Epidermal melanocyte (primary cell): ENCODE measurements around the gene PDSS2.
"Not testable (repeated sequence)": the region's sequence is repeated elsewhere in the genome, so short reads cannot be mapped to it uniquely, and the experiment has no call there.

Source experiments
- DNase-seq: peaks from one replicate; pipeline ENCODE4 v3.0.0; 2011; ENCODE audit warnings: low spot score; ENCODE audit not compliant: insufficient read length

The PDSS2 gene

DNA sequence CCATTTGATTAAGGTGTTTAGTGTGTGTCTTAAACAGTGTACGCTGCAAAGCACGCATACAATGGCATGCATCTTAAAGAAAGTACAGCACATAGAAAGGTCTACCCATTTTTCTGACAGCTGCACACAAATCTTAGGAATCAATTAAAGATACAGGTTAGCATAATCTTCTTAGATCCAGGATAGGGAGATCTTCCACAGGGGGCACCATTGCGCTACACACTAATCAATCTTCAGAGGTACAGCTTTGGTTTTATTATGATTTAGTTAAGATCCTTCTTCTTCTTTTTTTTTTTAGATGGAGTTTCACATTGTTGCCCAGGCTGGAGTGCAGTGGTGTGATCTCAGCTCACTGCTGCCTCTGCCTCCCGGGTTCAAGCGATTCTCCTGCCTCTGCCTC, 280.4 kb downstream of the PDSS2 start:
- DNase-seq, result no peak

DNA sequence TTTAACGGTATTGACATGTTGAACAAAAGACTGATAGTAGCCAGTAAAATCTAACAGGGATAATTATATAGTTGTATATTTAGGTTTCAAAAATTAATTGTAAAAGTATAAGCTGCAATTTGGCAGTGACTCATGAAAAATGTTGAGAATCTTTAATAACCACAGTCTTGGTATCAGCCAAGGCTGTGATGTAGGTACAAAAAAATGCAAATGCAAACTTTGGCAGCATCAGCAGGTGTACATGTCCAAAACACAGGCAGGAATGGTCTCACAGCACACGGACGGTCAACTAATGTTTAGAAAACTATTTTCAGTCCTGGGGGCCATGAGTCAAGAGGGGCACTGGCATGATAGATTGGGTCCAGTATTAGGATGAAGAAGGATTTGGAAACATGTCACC, 285.6 kb downstream of the PDSS2 start:
- no peak for DNase-seq

DNA sequence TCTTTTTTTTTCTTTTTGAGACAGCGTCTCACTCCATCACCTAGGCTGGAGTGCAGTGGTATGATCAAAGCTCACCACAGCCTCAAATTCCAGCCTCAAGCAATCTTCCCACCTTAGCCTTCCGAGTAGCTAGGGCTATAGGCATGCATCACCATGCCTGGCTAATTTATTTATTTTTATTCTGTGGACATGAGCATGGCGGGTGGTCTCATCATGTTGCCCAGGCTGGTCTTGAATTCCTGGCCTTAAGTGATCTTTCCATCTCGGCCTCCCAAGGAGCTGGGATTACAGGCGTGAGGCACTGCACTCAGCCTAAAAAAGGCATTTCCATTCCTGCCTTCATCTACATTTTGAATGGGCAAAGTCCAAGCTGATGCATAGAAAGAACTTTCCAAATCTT, 287.9 kb downstream of the PDSS2 start:
- no peak for DNase-seq

DNA sequence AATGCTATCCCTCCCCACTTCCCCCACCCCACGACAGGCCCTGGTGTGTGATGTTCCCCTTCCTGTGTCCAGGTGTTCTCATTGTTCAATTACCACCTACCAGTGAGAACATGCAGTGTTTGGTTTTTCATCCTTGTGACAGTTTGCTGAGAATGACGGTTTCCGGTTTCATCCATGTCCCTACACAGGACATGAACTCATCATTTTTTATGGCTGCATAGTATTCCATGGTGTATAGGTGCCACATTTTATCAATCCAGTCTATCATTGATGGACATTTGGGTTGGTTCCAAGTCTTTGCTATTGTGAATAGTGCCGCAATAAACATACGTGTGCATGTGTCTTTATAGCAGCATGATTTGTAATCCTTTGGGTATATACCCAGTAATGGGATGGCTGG, 295.1 kb downstream of the PDSS2 start:
- not testable (repeated sequence) for DNase-seq

DNA sequence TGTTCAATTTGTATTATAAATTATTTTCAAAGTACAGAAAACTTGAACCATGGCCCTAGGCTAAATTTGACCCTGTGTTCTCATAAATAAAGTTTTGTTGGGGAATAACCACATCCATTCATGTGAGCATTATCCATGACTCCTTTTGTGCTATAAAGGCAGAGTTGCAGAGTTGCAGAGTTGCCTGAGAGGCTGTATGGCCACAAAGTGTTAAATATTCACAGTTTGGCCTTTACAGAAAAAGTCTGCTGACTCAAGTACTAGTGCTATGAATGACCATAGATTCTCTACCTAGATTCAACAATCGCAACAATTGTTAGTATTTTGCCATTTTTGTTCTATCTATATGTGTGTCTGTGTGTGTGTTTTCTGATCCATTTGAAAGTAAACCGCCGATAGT, 297.8 kb downstream of the PDSS2 start:
- no peak for DNase-seq

DNA sequence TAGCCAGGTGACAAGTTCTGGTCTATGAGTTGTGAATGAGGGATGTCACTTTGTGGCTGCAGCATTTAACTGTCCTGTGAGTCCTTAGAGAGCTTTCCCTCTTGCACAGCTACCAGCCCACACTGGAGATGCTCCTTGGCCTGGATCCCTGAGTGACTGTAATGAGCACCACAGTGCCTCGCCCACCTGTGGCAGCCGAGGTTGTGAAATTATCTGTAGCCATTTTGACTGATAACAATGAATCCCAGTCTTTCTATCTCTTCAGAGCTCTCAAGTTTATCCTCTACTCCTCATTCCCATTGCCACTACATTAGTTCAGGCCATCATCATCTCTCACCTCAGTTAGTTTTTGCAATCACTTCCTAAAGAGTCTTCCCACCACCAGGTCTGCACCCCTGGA, 302.7 kb downstream of the PDSS2 start:
- no peak for DNase-seq

DNA sequence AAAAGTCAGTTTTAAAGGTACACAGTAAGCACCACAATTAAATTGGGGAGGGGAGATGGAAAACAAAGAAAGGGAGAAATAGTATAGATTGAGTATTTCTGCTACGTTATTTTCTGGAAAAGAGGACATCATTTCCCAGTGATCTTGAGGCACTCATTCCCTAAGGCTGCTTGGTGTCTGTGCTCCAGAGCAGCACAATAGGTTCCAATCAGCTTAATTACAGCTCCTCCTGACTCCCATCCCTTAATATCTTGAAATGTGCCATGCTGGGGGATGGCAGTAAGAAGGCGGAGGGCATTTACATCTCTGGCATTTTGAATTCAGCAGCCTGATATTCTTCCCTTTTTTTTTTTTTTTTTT, 304.6 kb downstream of the PDSS2 start:
- DNase-seq, result no peak

DNA sequence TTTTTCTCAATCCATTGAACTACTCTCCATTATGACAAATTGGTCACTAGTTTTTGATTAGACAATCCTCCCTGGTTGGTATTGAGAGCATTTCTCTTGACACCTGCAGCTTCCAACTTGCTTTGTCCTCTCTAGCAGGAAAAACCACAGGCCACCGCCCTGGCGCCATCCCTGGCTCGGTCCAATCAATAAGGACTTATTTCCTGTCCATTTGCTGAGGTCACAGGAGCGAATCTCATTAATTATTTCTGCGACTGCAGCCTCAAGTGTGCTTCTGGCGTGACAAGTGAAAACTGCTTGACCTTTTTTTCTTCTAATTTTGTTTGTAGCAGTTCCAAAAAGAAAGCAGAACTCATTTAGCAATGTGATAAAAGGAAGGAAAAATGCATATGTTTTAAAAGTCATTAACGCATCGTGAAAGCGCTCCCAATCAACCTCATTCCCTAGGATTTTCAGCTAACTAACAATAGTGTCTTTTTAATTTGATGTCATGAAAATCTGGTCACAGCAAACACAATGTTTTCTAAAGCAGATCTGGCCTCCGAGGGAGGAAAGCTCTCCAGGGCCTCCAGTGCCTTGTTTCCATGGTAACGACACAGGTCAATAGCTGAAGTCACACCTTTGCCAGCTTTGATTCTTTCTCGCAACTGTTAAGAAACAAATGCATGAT, 305.1 kb downstream of the PDSS2 start:
- no peak for DNase-seq

DNA sequence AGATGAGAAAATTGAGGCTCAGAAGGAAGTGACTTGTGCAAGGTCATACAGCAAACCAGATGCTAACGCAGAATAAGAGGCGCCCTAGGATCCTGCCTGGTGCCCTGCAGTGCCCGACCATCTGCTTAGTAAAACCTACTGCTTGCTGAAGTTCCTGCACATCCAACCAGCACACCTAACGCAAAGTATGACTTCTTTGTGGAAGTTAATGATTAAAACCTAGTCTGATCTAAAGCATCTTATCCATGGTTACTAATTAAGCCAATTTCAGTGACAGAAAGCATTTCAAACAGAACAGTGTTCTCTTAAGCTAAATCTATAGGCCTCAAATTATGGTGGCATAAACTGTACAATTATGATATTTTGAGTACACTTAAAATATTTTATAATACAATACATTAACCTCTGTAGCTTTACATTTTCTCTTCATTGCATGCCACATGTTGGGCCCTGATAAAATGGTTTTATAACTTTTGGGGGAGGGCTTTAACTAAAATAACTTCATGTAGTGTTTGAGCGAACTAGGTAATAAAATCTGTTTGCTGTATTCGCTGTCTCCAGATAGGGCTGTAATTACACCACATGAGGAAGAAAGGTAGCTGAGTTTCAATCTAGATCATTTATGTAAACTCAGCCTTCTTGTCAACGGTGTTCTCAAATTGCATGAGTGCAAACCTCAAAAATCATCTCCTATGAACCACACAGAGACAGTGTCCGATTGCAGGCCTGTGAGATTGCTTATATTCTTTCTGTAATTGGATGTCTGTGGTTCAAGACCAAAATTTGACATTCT, 306.5 kb downstream of the PDSS2 start:
- DNase-seq, result no peak

DNA sequence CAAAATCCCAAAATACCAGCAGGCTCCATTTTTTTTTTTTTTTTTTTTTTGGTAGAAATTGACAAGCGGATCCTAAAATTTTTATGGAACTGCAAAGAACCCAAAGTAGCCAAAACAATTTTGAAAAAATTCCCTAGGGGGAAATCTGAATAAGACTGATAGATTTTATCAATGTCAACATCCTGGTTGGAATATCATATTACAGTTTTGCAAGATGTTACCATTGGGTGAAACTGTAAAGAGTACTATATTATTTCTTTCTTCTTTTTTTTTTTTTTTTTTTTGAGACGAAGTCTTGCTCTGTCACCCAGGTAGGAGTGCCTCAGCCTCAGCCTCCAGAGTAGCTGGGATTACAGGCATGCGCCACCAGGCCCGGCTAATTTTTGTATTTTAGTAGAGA, 314.7 kb downstream of the PDSS2 start:
- DNase-seq, result no peak

DNA sequence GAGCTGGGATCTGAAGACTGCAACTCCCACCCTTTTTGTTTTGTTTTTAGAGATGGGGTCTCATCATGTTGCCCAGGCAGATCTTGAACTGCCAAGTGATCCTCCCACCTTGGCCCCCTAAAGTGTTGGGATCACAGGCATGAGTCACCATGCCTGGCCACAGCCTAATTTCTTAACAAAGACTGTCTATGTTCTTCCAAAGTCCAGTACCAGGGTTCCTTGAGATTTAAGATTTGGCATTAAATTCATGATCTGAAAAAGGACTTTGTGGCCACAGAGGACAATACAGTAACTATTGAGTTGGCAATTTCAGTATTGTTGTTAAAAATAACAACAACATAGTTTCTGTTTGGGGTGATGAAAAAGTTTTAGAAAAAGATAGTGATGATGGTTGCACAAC, 315.4 kb downstream of the PDSS2 start:
- DNase-seq, result no peak

DNA sequence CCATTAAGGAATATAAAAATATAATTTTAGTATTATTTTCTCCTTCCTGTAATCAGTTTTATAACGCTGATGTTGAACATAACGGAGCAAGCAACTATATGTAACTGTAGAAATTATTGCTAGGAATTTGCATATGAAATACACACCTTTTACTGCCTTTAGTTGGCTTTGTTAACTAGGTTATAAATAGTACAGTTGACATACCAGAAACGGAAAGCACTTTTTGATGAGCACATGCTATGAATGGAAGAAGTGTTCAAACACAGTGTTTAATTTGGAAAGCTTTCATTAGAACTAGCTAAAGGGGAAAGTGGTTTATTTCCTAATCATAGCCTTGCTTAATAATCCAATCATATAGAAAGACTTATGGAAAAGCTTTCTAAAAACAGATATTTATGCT, 318.8 kb downstream of the PDSS2 start:
- DNase-seq, result no peak

DNA sequence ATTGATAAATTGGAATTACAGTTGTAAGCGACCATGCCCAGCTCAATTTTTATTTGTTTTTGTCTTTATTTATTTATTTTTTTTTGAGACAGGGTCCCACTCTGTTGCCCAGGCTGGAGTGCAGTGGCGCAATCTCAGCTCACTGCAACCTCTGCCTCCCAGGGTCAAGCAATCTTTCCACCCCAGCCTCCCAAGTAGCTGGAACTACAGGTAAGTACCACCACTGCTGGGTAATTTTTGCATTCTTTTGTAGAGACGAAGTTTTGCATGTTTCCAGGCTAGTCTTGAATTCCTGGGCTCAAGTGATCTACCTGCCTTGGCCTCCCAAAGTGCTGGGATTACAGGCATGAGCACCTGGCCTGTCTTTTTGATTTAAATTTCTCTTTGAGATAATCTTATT, 323.0 kb downstream of the PDSS2 start:
- not testable (repeated sequence) for DNase-seq

DNA sequence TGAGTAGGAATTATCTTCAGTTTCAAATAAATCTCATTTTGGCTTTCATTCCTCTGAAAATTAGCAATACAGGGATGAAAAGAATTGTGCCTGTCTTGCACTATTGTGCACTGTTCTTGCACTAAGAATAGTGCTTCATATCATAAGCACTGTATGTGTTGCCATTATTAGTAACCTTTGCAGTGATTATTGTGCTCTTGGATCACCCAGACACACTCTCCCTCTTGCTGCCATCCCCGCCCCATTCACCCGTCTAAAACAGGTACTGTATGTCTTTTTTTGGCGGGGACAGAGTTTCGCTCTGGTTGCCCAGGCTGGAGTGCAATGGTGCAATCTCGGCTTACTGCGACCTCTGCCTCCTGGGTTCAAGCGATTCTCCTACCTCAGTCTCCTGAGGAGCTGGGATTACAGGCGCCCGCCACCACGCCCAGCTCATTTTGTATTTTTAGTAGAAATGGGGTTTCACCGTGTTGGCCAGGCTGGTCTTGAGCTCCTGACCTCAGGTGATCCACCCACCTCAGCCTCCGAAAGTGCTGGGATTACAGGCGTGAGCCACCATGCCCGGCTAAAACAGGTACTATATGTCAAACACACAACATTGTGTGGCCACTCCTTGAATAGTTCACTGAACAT, 324.2 kb downstream of the PDSS2 start:
- not testable (repeated sequence) for DNase-seq

DNA sequence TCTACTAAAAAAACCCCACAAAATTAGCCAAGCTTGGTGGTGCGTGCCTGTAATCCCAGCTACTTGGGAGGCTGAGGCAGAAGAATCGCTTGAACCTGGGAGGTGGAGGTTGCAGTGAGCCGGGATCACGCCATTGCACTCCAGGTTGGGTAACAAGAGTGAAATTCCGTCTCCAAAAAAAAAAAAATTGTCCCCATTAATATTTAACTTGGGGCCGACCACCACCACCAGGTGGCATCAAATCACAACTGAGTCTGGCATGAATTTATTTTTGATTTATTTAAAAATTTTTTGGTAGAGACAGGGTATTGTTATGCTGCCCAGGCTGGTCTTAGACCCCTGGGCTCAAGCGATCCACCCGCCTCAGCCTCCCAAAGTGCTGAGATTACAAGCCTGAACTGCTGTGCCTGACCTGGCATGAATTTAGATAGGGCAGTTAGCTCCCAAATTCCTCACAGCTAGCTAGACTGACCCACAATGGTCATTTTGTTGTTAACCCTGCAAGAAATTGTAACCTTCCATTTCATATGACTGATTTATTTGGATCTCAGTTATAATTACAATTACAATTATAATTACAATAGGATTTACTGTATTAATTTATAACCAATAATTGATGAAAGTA, 326.9 kb downstream of the PDSS2 start:
- DNase-seq, result no peak

DNA sequence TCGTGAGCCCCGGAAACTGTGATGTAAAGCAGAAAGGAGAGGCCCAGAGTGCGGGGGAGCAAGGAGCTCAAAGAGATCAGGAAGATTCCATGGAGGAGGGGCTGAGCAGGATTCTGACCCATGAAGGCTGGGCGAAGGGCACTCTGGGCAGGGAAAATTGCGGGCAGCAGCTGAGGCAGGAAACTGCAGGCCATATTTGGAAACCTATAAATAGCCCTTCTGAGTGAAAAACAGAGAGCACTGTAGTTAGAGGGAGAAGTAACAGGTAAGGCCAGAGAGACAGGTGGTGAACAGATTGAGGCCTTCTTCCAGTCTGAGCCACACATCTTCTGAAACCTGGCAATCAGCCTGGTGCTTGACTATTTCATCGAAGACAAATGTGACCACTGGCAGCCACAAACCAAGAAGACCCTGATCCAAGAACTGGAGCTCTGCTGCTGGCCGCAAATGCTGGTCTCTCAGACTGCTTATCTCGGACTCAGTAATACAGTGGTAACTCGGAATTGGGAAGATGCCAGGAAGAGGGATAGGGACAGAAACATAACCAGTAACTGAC, 329.9 kb downstream of the PDSS2 start:
- DNase-seq, result no peak

DNA sequence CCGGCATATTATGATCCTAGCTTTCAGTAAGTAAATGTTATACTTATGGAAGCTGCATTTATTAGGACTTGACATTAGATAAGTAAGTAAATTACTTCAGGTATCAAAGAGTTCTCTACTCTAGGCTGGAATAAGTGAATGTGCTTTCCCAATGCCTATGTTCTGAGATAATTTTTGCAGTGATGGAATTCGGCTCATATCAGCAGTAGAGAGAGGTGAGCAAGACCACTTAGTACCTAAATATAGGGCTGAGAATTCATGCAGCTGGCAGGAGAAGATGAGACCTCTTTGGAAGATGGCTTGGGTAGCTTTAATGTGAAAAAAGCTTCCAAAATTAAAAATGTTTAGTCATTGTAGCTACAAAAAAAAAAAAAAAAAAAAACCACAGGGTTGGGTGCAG, 330.8 kb downstream of the PDSS2 start:
- no peak for DNase-seq

DNA sequence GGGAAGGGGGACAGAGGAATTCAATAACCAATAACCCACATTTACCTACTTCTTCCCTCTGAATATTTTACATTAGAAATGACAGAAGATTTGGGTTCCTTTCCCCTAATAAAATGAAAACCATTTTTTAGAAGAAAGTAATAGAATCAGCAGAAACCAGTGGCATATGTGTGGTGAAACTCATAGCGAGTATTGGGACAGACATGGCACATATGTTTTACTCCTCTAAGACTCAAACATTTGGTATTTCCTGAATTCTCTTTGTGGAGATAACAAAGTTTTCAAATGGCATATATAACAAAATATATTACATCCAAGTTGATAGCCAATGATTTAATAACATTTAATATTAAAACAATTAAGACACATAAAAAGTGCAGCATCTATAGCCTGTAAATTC, 331.2 kb downstream of the PDSS2 start:
- no peak for DNase-seq

DNA sequence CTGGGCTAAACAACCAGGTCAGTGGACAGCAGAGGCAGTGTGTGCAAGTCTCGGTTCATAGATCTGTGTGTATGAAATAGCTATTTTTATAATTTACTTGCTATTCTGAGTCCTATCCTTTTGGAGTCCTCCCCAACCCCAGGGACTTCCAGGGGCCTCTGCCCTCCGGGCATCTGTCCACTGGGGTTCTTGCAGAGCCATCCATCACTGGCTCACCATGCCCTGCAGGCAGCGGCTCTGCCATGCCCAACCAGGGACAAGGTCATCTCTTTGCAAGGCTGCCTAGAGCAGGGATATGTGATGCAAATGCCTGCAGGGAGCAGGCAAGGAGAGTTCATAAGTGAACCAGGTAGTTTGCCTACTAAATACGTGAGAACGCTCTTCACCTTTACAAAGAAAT, 333.6 kb downstream of the PDSS2 start:
- DNase-seq, result no peak

DNA sequence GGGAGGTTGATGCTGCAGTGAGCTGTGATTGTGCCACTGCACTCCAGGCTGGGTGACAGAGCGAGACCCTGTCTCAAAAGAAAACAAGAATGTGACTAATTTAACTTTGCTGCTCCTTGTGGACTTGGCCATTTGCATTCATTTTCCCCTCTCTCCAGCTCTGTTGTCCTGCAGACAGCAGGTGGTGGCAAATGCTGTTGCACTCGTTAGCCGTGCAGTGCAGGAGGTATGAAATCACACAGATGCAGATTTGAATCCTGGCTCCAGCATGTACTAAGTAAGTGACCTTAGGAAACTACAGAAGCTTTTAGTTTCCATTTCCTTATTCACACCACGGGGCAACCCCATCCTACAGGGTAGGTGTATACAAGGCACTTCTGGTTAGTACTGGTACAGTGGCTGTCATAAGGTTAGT, 334.4 kb downstream of the PDSS2 start:
- DNase-seq, result no peak

DNA sequence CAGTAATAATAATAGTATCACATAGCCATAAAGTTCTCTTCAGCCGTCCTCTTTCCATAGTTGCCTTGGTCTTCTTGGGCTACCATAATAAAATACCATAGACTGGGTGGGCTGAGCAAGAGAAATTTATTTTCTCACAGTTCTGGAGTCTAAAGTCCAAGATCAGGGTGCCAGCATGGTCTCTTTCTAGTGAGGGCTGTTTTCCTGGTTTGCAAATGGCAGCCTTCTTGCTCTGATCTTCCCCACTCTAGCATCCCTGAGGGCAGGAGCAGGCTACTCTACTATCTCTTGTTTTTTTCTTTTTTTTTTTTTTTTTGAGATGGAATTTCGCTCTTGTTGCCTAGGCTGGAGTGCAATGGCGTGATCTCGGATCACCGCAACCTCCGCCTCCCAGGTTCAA, 335.9 kb downstream of the PDSS2 start:
- DNase-seq, result no peak

DNA sequence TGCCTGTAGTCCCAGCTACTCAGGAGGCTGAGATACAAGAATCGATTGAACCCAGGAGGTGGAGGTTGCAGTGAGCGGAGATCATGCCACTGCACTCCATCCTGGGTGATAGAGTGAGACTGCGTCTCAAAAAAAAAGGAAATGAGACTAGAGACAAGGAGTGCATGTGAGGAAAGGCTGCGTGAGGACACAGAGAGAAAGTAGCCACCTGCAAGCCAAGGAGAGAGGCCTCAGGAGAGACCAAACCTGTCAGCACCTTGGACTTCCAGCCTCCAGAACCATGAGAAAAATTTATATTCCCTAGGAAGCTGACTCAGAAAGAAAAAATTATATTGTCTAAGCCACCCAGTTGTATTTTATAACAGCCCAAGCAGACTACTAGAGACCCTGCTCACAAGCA, 336.6 kb downstream of the PDSS2 start:
- no peak for DNase-seq
